ENCODE measurements around the gene POU4F1.

GRCh38 chr13:78599645-78600279 lies 3.6 kb downstream of the POU4F1 start:
- TF ChIP-seq REST (IDR thresholded peaks at IDR 0.05; ENCODE audit: borderline replicate concordance) (no peak), CTCF (IDR thresholded peaks at IDR 0.05; ENCODE audit: poor library complexity, severe bottlenecking) (no peak), EZH2 (IDR thresholded peaks at IDR 0.05; ENCODE audit: borderline replicate concordance, insufficient read depth, low read length, poor library complexity, severe bottlenecking) (no peak), RAD21 (conservative IDR thresholded peaks at IDR 0.05) (no peak), TAF1 (IDR thresholded peaks at IDR 0.05; ENCODE audit: low read depth) (no peak)
